Renal cortex interstitium (tissue), 11 donors: ENCODE measurements around the gene FAR2. TPM values are rescaled to one million over a fixed set of nuclear protein-coding genes. Genes with fewer than 3 reads are reported as not detected.
A peak's percentile ranks its signal among the peaks of the same experiment; 100 is the strongest.
"Not testable (repeated sequence)": the region's sequence is repeated elsewhere in the genome, so short reads cannot be mapped to it uniquely, and the experiment has no call there.

Source experiments
- DNase-seq, 11 donors: peaks; one replicate each; pipeline ENCODE4 v3.0.0-alpha.2; 2013; ENCODE audit warnings: low read depth in 9 of 11, low spot score in 4 of 11; ENCODE audit errors: extremely low read depth in 1 of 11
- polyA plus RNA-seq, 3 donors: library from polyadenylated mRNA; unstranded; fragments of 120-200 nt; gene quantifications; one replicate each; pipeline ENCODE4 v1.2.1, GENCODE V29; 2013; ENCODE audit not compliant: insufficient read length in 3 of 3

The FAR2 gene
- polyA plus RNA-seq, 3 donors: 38.8 to 43.4 (median 42.6) TPM

GRCh38 chr12:29147731-29148595, 1.1 kb upstream of the FAR2 start:
- no peak for DNase-seq

GRCh38 chr12:29148596-29148910, 525 bp upstream of the FAR2 start:
- DNase-seq: peak in 2 of 11 donors; percentile 13 to 26

GRCh38 chr12:29149691-29150281, 708 bp downstream of the FAR2 start:
- DNase-seq: peak in 1 of 11 donors; percentile 28

- DNase-seq: no peak
Measured at GRCh38 chr12:29150462-29150861, 1.4 kb downstream of the FAR2 start.

GRCh38 chr12:29152223-29152868, 3.3 kb downstream of the FAR2 start:
- DNase-seq: no peak

GRCh38 chr12:29152981-29153630, 4.0 kb downstream of the FAR2 start:
- DNase-seq: no peak

- no peak for DNase-seq
Measured at GRCh38 chr12:29155079-29155478, 6.0 kb downstream of the FAR2 start.

GRCh38 chr12:29157486-29157946, 8.4 kb downstream of the FAR2 start:
- no peak for DNase-seq

- no peak for DNase-seq
Measured at GRCh38 chr12:29158115-29158763, 9.2 kb downstream of the FAR2 start.

- DNase-seq: no peak
Measured at GRCh38 chr12:29159661-29160060, 10.6 kb downstream of the FAR2 start.

GRCh38 chr12:29160230-29160629, 11.2 kb downstream of the FAR2 start:
- no peak for DNase-seq

- DNase-seq: no peak
Measured at GRCh38 chr12:29163146-29163545, 14.1 kb downstream of the FAR2 start.

- DNase-seq: peak in 1 of 11 donors; percentile 20
Measured at GRCh38 chr12:29164477-29165393, 15.7 kb downstream of the FAR2 start.

- no peak for DNase-seq
Measured at GRCh38 chr12:29167445-29167844, 18.4 kb downstream of the FAR2 start.

GRCh38 chr12:29167988-29168387, 18.9 kb downstream of the FAR2 start:
- DNase-seq: no peak

- not testable (repeated sequence) for DNase-seq
Measured at GRCh38 chr12:29169978-29170377, 20.9 kb downstream of the FAR2 start.

GRCh38 chr12:29170478-29171084, 21.5 kb downstream of the FAR2 start:
- DNase-seq: not testable (repeated sequence)
